GM18505 (cell line): ENCODE measurements around the gene GXYLT2.

Experiments used
- ATAC-seq: cut with Tn5 transposase; IDR thresholded peaks from one replicate; pipeline ENCODE4 v1.9.1; 2021; ENCODE audit not compliant: unreplicated experiment
- POLR2A ChIP-seq: IDR thresholded peaks from 4 replicates; pipeline ENCODE4 v1.6.1; 2011; ENCODE audit warnings: borderline replicate concordance; ENCODE audit not compliant: insufficient read depth, insufficient read length; ENCODE audit errors: extremely low read depth

GXYLT2 gene

GRCh38 chr3:72960812-72961518 lies 73.1 kb downstream of the GXYLT2 start:
- ATAC-seq: no peak
- TF ChIP-seq POLR2A: no peak

GRCh38 chr3:72961752-72962151 lies 73.9 kb downstream of the GXYLT2 start:
- no peak for TF ChIP-seq POLR2A
- no peak for ATAC-seq

- no peak for TF ChIP-seq POLR2A
- ATAC-seq: no peak
Observed at GRCh38 chr3:72962317-72962716, 74.5 kb downstream of the GXYLT2 start.

- no peak for TF ChIP-seq POLR2A
- ATAC-seq: no peak
Observed at GRCh38 chr3:72964633-72965032, 76.8 kb downstream of the GXYLT2 start.

GRCh38 chr3:72968266-72968664 lies 80.4 kb downstream of the GXYLT2 start:
- no peak for TF ChIP-seq POLR2A
- ATAC-seq: no peak

- no peak for ATAC-seq
- TF ChIP-seq POLR2A: no peak
Observed at GRCh38 chr3:72969766-72970165, 81.9 kb downstream of the GXYLT2 start.

GRCh38 chr3:72970942-72971341 lies 83.1 kb downstream of the GXYLT2 start:
- no peak for TF ChIP-seq POLR2A
- ATAC-seq: no peak

GRCh38 chr3:72972706-72973030 lies 84.8 kb downstream of the GXYLT2 start:
- TF ChIP-seq POLR2A: no peak
- ATAC-seq: no peak

GRCh38 chr3:72973031-72973723 lies 85.3 kb downstream of the GXYLT2 start:
- no peak for ATAC-seq
- TF ChIP-seq POLR2A: no peak

- no peak for ATAC-seq
- no peak for TF ChIP-seq POLR2A
Observed at GRCh38 chr3:72973786-72974185, 85.9 kb downstream of the GXYLT2 start.

GRCh38 chr3:72974956-72975355 lies 87.1 kb downstream of the GXYLT2 start:
- TF ChIP-seq POLR2A: no peak
- ATAC-seq: no peak

GRCh38 chr3:72976281-72976741 lies 88.5 kb downstream of the GXYLT2 start:
- no peak for TF ChIP-seq POLR2A
- no peak for ATAC-seq

GRCh38 chr3:72977060-72977808 lies 89.4 kb downstream of the GXYLT2 start:
- ATAC-seq: no peak
- TF ChIP-seq POLR2A: no peak
